CD4-positive, alpha-beta T cell treated with Interleukin-21 for 1 hour (primary cell): Measurements from ENCODE around the gene ZNF608.

Experiments
- DNase-seq: peaks from one replicate; pipeline ENCODE4 v3.0.0-alpha.2; 2020

ZNF608 gene, protein sequence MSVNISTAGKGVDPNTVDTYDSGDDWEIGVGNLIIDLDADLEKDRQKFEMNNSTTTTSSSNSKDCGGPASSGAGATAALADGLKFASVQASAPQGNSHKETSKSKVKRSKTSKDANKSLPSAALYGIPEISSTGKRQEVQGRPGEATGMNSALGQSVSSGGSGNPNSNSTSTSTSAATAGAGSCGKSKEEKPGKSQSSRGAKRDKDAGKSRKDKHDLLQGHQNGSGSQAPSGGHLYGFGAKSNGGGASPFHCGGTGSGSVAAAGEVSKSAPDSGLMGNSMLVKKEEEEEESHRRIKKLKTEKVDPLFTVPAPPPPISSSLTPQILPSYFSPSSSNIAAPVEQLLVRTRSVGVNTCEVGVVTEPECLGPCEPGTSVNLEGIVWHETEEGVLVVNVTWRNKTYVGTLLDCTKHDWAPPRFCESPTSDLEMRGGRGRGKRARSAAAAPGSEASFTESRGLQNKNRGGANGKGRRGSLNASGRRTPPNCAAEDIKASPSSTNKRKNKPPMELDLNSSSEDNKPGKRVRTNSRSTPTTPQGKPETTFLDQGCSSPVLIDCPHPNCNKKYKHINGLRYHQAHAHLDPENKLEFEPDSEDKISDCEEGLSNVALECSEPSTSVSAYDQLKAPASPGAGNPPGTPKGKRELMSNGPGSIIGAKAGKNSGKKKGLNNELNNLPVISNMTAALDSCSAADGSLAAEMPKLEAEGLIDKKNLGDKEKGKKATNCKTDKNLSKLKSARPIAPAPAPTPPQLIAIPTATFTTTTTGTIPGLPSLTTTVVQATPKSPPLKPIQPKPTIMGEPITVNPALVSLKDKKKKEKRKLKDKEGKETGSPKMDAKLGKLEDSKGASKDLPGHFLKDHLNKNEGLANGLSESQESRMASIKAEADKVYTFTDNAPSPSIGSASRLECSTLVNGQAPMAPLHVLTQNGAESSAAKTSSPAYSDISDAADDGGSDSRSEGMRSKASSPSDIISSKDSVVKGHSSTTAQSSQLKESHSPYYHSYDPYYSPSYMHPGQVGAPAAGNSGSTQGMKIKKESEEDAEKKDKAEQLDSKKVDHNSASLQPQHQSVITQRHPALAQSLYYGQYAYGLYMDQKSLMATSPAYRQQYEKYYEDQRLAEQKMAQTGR (N-terminal part only)

DNA sequence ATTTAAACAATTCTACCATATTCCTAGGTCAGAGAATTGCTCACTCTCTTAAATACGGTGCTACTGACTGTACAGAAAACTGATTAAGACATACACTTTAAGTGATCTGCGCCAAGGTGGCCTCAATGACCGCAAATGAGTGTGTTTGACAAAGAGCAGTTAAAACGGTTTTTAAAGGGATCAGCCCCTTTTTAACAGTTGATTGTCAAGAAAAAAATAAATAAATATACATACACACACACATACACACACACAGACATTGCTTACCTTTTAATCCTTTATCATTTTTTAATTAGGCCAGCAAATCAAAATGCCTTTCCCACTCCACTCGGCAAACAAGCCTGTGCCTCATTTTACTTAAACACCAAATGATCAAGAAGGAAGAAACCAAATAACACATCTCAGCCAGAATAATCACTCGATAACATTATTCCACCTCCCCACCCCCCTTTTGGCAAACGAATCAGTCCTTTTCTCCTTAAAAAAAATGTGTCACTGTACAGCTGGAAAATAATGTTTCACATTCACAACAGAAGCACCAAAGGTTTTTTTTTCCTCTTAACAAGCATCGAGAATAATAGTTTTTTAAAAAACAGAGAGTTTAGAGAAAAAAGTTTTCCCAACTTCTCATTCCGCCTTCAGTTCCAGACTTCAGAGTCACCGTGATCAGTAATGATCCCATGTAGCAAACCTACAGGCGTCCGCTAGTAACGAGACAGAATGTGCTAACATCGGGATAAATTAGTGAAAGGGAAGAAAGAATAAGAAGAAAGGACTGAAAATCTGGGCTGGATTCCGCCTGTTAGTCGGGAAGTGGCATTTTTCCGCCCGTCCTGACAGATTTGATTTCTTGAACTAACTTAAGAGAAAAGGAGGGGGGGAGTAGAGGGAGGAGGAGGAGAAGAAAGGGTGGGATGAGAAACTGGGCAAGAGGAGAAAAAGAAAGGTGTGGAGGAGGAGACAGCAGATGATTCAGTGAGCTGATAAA is at the start of gene ZNF608:
TSS of gene ZNF608 (minus strand) at position 712 of the 988 bp plus-strand sequence. CDS start 1,650 bp downstream, outside the sequence.
- no peak for DNase-seq

DNA sequence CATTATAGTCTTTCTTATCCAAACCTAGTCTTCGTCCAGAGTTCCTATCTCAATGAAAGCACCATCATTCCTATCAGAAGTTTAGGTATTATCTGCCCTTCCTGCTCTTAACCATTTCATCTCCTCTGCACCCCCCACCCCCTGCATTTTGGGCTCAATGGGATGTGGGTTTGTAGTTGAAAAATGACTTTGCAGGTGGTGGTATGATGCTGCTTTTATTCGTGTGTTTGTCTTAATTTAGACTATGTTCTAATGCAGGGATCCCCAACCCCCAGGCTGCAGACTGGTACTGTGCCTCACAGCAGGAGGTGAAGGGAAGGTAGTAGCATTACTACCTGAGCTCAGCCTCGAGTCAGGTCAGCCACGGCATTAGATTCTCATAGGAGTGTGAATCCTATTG is 49.4 kb upstream of the ZNF608 start:
- DNase-seq = no peak

DNA sequence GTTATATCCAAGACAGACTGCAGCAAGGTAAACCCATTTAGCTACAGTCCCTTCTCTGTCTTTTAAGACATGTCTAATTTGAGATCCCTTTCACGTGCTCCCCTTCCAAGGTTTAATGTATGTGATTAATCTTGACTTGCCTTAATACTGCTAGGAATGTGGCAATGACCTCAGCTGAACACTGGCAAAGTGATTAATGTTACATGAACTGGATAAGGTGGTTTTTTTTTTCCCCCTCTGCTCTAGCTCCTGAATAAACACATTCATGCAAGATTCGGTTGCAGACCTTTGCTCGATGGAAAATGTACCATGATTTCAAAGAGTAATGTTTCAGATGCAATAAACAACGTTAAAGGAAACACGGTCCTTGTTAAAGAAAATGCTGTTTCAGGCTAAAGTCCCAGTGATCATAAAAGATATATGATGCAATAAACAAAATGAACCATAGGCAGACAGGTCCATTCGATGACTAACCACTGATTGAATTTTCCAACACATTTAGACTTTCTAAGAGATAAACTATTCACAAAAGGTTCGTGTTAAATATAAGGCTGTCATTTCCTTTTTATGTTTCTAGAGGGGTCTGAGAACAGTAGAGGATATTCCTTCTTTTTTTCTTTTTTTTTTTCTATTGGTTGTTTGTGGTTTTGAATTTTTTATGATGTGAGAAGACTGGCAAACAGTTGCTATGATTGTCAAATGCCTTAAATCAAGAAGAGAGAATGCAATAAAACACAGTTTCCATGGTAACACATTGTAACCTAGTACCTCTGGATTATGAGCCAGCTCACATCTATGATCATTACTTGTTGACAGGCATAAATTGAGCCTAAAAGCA is 44.7 kb upstream of the ZNF608 start:
- no peak for DNase-seq

DNA sequence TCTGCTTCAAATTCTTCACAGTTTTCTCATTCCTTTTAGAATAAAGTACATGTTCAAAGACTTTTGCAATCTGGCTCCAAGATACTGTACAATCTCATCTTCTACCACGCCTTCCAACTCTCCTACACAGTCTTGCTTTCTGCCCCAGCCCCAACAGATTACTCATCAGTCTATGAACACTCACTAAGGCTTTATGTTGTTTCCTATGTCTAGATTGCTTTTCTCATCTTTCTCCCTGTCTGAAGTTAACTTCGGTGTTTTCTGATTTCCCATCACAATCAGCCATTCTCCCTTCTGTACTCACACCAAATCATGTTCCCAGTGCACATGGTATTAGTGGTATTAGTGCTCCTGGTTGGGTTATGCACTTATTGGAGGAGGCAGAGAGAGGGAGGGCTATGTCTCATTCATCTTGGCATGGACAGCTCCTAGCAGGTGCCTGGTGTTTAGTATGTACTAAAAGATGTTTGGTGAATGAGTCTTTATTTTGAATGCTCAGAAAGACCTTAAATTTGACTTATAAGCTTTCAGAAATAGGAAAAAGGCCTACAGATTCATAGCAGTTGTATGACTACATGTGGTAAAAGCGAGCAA is 44.0 kb upstream of the ZNF608 start:
- no peak for DNase-seq

DNA sequence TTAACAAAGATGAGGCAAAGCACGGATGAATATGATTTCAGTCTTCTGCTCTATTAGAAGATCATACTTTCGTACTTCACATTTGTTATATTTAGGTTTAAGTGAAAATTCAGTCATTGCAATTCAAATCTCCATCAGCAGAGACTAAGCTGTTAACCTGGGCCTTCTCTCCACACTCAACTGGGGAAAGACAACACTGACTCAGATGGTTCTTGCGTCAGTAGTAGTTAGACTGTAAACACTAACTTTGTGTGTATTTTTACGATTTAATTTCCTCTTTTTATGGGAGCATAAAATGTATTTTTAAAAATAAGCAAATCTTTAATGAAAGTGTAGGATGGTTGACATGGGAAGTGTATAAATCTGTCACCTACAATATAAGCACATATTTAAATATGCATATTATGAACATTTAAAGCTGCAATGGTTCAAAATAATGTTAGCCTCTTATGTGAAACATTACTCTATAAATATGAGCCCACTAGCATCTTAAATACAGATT is 42.7 kb upstream of the ZNF608 start:
- no peak for DNase-seq

DNA sequence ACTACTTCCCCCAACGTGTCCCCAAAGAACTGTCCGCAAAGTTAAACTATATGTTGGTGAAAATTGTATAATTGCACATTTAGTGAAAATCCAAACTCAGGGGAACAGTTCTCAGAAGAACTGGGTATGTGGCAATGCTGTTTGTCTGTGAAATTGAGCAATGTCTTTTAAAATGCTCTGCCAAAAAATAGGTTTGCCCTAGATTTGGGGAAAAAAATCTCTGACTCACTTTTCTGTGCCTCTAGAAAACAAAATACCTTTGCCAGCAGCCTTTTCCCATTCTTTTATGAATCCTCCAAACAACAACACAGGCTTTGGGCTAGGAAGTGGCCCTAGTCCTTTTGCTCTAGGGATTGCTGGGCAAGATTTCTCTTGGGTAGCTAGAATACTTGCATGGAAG is 37.4 kb upstream of the ZNF608 start:
- no peak for DNase-seq

DNA sequence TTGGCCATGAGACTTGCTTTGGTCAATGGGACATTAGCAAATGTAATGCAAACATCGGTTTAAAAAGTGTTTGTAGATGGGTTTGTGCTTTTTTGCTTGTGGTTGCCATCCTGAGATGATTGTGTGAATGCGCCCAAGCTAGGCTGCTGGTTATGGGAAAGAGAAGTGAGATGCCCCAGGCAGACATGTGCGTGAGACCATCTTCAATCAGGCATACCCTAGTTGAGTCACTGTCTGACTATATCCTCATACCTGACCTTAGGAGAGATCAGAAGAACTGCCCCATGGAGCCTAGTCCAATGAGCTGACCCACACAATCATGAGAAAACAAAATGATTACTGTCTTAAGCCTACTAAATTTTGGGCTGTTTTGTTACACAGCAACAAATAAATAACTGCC is 36.8 kb upstream of the ZNF608 start:
- no peak for DNase-seq

DNA sequence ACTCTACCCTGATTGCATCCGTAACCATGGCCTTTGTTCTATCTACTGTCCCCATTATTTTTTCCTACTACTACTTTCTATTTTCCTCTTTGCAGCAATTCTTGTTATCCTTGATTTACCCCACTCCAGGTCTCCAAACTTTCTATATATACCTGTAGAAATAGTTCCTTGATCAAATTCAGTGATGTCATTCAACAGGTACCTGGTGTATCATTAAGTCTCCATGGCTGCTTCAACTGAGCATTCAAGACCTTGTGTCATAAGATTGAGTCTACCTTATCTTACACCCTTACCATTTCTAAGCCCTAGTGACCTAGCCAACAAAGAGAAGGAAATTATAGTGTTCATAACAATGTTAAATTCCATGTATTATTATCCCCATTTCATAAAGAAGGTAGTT is 35.8 kb upstream of the ZNF608 start:
- no peak for DNase-seq

DNA sequence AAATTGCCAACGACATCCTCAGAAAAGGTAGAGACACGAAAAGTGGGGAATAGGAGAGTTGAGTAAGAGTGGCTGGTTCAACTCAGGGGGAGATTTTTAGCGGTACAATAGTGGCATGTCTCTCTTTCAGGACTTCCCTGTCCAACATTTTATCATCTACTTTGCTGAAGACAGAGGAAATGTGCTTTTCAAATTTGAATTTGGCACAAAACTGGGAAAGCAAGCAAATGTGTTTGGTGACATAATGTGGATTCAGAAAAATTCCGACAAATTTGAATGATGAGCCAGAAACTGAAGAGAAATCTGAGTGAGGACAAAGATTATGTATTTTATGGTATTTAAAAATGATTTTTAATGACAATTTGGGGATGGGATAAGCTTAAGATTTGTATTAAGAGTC is 33.6 kb upstream of the ZNF608 start:
- DNase-seq = no peak

DNA sequence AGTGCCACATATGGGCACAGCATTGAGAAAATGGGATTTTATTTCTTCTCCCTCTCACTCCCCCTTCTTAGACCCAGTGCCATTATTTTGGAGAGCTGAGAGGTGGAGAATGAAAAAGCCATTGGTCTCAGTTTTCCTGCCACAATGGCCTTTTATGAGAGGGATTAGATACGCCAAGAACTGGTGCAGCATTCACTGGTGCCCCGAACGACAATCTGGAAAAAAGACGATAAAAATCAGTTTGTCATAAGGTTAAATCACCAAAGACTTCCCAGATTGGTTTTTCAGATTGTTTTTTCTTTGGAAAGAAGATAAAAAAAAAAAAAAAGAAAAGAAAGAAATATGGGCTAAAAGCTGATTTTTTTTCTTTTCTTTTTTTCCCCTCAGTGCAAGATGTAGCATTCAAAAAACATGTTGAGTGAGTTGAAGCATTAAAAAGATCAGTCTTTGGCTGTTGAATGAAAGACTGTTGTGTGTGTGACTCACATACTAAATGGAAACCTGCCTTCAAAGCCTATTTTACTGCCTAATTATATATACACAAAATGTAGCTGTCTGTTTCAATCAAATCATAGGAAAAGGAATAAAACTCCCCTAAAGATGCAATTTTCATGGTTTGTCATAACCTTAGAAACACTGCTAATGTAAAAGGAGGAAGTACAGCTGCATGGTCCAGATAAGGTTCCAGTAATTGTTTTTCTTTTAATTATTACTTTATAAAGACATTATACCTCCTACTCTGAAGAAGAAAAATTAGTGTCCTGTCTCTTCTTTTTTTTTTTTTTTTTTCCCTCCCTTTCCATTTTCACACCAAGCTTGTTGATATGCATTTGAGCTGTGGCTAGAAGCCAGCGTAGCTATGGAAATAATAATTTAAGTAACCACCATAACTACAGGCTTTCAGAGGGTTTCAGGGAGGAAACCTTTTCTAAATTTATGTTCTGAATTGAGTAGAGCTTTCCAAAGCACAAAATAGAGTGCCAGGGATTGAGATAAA is 27.2 kb upstream of the ZNF608 start:
- no peak for DNase-seq

DNA sequence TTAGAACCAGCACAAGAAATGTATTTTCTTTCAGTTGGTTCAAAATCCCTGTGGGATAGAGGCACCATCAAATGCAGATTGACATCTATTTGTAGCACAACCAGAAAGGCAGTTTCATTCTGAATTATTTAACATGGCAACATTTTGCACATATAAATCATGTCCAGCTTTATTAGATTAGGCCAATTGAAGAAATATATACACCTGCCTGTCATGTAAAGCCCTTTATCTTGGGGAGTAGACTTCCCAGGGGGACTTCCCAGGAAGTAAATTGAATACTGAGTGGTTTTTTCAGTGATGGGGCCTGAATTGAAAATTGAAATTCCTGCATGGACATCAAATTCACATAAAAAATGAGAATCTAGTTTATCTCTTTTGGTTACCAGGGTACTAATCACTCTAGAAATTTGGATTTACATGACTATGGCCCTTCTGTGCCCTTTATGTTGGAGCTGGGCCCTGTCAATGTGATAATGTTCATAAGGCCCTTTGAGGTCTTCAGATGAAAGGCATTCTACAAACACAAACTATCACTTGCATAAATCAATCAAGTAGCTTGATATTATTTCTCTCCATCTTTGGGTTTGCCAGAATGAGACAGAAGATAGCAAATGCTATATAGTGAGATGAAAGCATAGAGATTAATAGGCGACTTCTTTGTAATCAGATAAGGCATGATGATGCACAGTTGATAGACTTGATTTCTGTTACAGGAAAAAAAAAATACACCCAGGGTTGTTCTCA is 26.2 kb upstream of the ZNF608 start:
- no peak for DNase-seq

DNA sequence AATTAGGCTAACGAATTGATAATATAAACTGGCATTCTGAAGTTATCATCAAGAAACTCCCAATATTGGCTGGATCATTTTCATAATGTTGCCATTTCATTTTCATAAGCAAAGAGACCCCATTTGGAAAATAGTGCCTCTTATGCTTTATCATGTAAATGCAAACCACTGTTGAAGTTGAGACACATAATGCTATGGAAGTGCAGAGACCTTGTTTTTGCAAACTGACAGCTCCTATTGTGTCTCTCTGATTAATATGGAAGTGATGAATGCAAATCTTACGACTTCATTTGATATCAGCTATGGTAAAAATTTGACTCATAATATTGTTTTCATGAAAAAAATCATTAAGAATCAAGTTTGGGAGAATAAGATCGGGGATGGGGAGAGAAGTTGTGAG is 25.3 kb upstream of the ZNF608 start:
- DNase-seq = no peak

DNA sequence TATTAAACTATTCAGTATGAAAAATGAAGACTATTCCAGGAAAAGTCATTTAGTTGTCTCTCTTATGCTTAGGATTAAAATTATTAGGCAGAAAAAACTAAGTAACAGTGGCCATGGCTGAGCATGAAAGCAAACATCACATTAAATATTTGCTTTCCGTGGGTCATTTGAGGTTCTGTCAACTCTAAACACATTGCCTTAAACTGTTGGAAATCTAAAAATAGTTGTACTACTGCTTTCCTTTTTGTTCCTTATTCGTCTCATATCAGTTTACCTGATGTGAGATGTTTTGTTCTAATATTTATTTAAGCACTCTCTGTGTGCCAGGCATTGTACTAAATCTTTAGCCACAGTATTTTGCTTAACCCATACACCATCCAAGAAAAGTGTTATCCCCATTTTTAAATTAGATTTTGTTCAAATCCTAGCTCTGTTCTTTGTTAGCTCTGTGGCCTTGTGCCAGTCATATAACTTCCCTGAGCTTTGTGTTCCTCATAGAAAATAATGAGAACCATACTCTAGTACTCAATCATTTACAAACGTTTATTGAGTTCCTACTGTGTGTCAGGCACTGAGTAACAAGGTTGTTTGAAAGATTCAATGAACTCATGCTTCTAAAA is 18.7 kb upstream of the ZNF608 start:
- DNase-seq = no peak

DNA sequence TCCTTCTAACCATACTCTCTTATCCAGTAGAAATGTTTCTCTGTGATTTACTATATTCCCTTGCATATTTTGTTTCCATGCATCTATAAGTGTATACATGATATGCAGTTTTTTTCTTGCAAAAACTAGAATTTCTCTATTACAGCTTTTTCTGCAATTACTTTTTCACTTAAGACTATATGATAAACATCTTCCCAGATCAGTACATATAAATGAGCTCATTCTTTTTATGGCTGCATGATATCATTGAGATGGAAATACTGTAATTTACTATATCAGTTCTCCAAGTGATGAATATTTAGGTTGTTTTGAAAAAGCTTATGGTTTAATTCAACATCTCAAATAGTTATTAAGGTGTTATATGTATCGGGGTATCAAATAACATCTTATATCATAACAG is 18.1 kb upstream of the ZNF608 start:
- DNase-seq = no peak

DNA sequence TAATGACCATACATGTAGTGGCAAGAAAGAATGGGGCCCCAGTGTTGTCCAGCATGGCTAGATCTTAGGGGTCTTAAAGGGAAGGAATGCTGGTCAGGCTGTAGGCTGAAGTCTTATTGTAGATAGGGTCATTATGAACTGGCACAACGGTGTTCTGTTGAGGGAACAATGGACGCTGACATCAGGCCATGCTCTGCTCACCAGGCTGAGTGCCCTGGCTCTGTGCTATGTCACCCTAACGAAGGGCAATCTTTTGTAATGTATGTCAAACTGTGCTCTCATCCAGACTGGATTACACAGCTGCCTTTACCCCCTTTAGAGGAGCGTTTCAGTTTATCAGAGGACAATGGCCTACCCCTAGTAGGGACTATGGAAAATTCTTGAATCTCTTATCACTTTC is 14.6 kb upstream of the ZNF608 start:
- no peak for DNase-seq

DNA sequence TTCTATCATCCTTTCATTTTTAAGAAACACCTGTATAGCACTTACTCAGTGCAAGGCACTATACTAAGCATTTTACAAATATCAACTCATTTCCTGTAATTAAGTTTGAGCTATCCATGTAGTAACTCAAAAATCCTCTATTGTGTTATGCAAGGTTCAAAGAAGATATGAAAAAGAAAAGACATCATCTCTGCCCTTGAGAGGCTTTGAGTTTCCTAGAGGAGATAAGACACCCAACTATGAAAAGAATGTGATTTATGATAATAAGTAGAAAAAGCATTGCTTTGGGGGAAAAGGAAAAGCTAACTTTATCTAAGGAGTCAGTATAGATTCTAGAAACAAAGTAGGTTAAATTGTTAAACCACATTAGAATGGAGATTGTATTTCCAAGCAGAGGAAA is 14.2 kb upstream of the ZNF608 start:
- DNase-seq = no peak

DNA sequence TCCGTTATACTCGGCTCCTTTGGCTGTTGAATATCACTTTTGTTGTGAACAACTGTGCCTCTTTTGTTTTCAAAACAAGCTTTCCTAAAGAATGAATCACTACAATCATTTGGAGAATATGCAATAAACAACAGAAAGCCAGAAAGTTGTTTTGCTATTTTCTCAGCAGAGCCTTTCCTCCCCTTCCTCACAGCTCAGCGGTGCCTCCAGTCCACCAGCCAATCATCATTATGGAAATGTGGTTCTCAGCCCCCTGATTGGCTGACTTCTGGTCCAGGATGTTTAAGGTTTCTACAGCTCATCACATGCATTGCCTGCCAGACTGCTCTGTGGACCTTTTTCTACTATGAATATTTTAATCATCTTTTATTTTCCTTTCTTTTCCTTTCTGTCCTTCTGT is 9.1 kb upstream of the ZNF608 start:
- no peak for DNase-seq

DNA sequence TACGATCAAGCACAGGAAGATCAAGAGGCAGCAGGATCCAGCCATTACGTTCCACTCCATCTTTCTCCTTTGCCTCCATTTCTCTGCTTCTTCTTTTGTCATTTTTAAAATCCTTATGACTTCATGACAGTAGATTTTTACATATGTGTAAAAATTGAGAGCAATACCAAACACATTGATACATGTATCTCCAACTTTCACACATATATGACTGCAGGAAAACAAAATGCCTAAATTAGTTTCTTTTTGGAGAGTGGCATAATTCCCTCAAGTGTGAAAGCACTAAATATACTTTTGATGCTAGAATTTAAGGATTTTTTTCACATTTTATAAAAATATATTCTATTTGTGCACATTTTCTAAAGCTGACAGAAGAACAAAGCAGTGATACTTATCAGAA is 8.6 kb upstream of the ZNF608 start:
- DNase-seq = no peak
